ENCODE results near the gene UBR3.
"Not testable (repeated sequence)": the region's sequence is repeated elsewhere in the genome, so short reads cannot be mapped to it uniquely, and the experiment has no call there.

Gene UBR3

GRCh38 chr2:169824373-169825333 is 2.6 kb upstream of the UBR3 start, which contains the start of gene METTL5:
Gene METTL5 (minus strand): TSS chr2:169824905. CDS start chr2:169824597, 308 bp downstream.
- no peak for DNase-seq (ENCODE audit: low read depth)

GRCh38 chr2:169828141-169828811 is 1.0 kb downstream of the UBR3 start:
- DNase-seq (ENCODE audit: low read depth): no peak

GRCh38 chr2:169834401-169834800 is 7.1 kb downstream of the UBR3 start:
- DNase-seq (ENCODE audit: low read depth): no peak

GRCh38 chr2:169838743-169839489 is 11.7 kb downstream of the UBR3 start:
- DNase-seq (ENCODE audit: low read depth): no peak

- no peak for DNase-seq (ENCODE audit: low read depth)
Measured at GRCh38 chr2:169839954-169840746, 12.9 kb downstream of the UBR3 start.

GRCh38 chr2:169840747-169841142 is 13.5 kb downstream of the UBR3 start:
- DNase-seq (ENCODE audit: low read depth): no peak

- DNase-seq (ENCODE audit: low read depth): not testable (repeated sequence)
Measured at GRCh38 chr2:169841625-169842024, 14.4 kb downstream of the UBR3 start.

- DNase-seq (ENCODE audit: low read depth): no peak
Measured at GRCh38 chr2:169845016-169845415, 17.8 kb downstream of the UBR3 start.

GRCh38 chr2:169848959-169849693 is 21.9 kb downstream of the UBR3 start:
- not testable (repeated sequence) for DNase-seq (ENCODE audit: low read depth)

GRCh38 chr2:169849710-169850109 is 22.5 kb downstream of the UBR3 start:
- DNase-seq (ENCODE audit: low read depth): no peak

- DNase-seq (ENCODE audit: low read depth): no peak
Measured at GRCh38 chr2:169853041-169853668, 25.9 kb downstream of the UBR3 start.

- DNase-seq (ENCODE audit: low read depth): not testable (repeated sequence)
Measured at GRCh38 chr2:169855281-169856258, 28.3 kb downstream of the UBR3 start.

- no peak for DNase-seq (ENCODE audit: low read depth)
Measured at GRCh38 chr2:169859423-169859822, 32.2 kb downstream of the UBR3 start.

- DNase-seq (ENCODE audit: low read depth): no peak
Measured at GRCh38 chr2:169860149-169860548, 32.9 kb downstream of the UBR3 start.

- DNase-seq (ENCODE audit: low read depth): no peak
Measured at GRCh38 chr2:169862816-169863215, 35.6 kb downstream of the UBR3 start.

- DNase-seq (ENCODE audit: low read depth): no peak
Measured at GRCh38 chr2:169865492-169865891, 38.2 kb downstream of the UBR3 start.

- not testable (repeated sequence) for DNase-seq (ENCODE audit: low read depth)
Measured at GRCh38 chr2:169866230-169866629, 39.0 kb downstream of the UBR3 start.

GRCh38 chr2:169867579-169867978 is 40.3 kb downstream of the UBR3 start:
- DNase-seq (ENCODE audit: low read depth): no peak

- no peak for DNase-seq (ENCODE audit: low read depth)
Measured at GRCh38 chr2:169868951-169869350, 41.7 kb downstream of the UBR3 start.

All from GM04503 (cell line).